GM21786 (cell line): ENCODE data around the gene EEF2K.

Experiments used
- ATAC-seq: cut with Tn5 transposase; IDR thresholded peaks from one replicate; pipeline ENCODE4 v1.9.1; 2021; ENCODE audit not compliant: unreplicated experiment

The EEF2K gene

GRCh38 chr16:22328081-22328725 lies 122.1 kb downstream of the EEF2K start:
- no peak for ATAC-seq

- ATAC-seq: no peak
These were observed 123.2 kb downstream of the EEF2K start for GRCh38 chr16:22329199-22329695.

- ATAC-seq: no peak
These were observed 124.2 kb downstream of the EEF2K start for GRCh38 chr16:22330326-22330725.

- ATAC-seq: no peak
These were observed 127.4 kb downstream of the EEF2K start for GRCh38 chr16:22333457-22333994.

- ATAC-seq: no peak
These were observed 129.7 kb downstream of the EEF2K start for GRCh38 chr16:22335668-22336246.

GRCh38 chr16:22336581-22336980 lies 130.5 kb downstream of the EEF2K start:
- ATAC-seq: no peak

GRCh38 chr16:22337045-22337444 lies 131.0 kb downstream of the EEF2K start:
- ATAC-seq: no peak

- ATAC-seq: no peak
These were observed 132.0 kb downstream of the EEF2K start for GRCh38 chr16:22337849-22338635.
